WTC11 (cell line): ENCODE data around the gene CD82. TPM values are rescaled to one million over a fixed set of nuclear protein-coding genes. Genes with fewer than 3 reads are reported as not detected.
"Not testable (repeated sequence)": the region's sequence is repeated elsewhere in the genome, so short reads cannot be mapped to it uniquely, and the experiment has no call there.

ENCODE experiments used
- ATAC-seq: fragments of 200-7000 bp; cut with Tn5 transposase; 2 replicates; pipeline ENCODE4 v1.10.0; 2021; ENCODE audit warnings: mild to moderate bottlenecking, moderate library complexity
- CTCF ChIA-PET: fragments of 300-600 bp; sonication (Branson Sonifier 250); formaldehyde crosslinking; loops from one replicate; lab custom pipeline; 2021; ENCODE audit warnings: antibody characterized with exemption; lab: Charles Lee
- POLR2A ChIA-PET: fragments of 350-600 bp; sonication (Branson Sonifier 250); formaldehyde crosslinking; loops from one replicate; lab custom pipeline; 2021; ENCODE audit warnings: antibody characterized with exemption; lab: Charles Lee
- DNase-seq: peaks from one replicate; pipeline ENCODE4 v3.0.0; 2021; ENCODE audit warnings: low spot score
- H3K27ac Mint-ChIP-seq: 2 replicates; pipeline ENCODE4 v1.8.0; 2021; ENCODE audit warnings: mixed read lengths
- H3K27me3 Mint-ChIP-seq: 2 replicates; pipeline ENCODE4 v1.8.0; 2021; ENCODE audit warnings: low read depth, mild to moderate bottlenecking, moderate library complexity, mixed read lengths
- H3K36me3 Mint-ChIP-seq: 2 replicates; pipeline ENCODE4 v1.8.0; 2021; ENCODE audit warnings: mixed read lengths
- H3K4me1 Mint-ChIP-seq: 2 replicates; pipeline ENCODE4 v1.8.0; 2022; ENCODE audit warnings: mixed read lengths
- H3K4me3 Mint-ChIP-seq: 2 replicates; pipeline ENCODE4 v1.8.0; 2021; ENCODE audit warnings: mild to moderate bottlenecking, moderate library complexity, mixed read lengths
- H3K9me3 Mint-ChIP-seq: 2 replicates; pipeline ENCODE4 v1.8.0; 2021; ENCODE audit warnings: mixed read lengths
- CREM ChIP-seq: sonication (generic); formaldehyde crosslinking; IDR thresholded peaks from 2 replicates; pipeline ENCODE4 v1.8.1; 2022; ENCODE audit warnings: mild to moderate bottlenecking, missing genetic modification reagents, moderate library complexity
- ELF4 ChIP-seq: sonication (generic); formaldehyde crosslinking; IDR thresholded peaks from 2 replicates; pipeline ENCODE4 v1.8.1; 2022; ENCODE audit warnings: low read depth, mild to moderate bottlenecking, moderate library complexity, missing genetic modification reagents
- EMX1 ChIP-seq: fragments of 250-450 bp; sonication (Bioruptor Pico); IDR thresholded peaks from 2 replicates; pipeline ENCODE4 v1.8.0; 2021; ENCODE audit warnings: mild to moderate bottlenecking
- RELA ChIP-seq: sonication (generic); formaldehyde crosslinking; IDR thresholded peaks from 2 replicates; pipeline ENCODE4 v1.8.1; 2022; ENCODE audit warnings: missing genetic modification reagents, mild to moderate bottlenecking, borderline replicate concordance
- ZNF317 ChIP-seq: sonication (generic); formaldehyde crosslinking; IDR thresholded peaks from 2 replicates; pipeline ENCODE4 v1.8.1; 2023; ENCODE audit warnings: low read depth, mild to moderate bottlenecking, moderate library complexity, missing genetic modification reagents, borderline replicate concordance
- total RNA-seq: library from RNA; stranded (reverse); gene quantifications from 3 replicates; pipeline ENCODE4 v1.2.3, GENCODE V29; 2021
- TF ChIP-seq, protein P1 (sequence below): sonication (generic); formaldehyde crosslinking; IDR thresholded peaks from 2 replicates; pipeline ENCODE4 v1.8.1; 2022; ENCODE audit warnings: mild to moderate bottlenecking, missing genetic modification reagents, moderate library complexity, borderline replicate concordance
- TF ChIP-seq, protein P2 (sequence below): sonication (generic); formaldehyde crosslinking; IDR thresholded peaks from 2 replicates; pipeline ENCODE4 v1.8.1; 2023; ENCODE audit warnings: mild to moderate bottlenecking, missing genetic modification reagents
- TF ChIP-seq, protein P3 (sequence below): sonication (generic); formaldehyde crosslinking; conservative IDR thresholded peaks from 2 replicates; pipeline ENCODE4 v1.8.1; 2022; ENCODE audit warnings: mild to moderate bottlenecking, missing genetic modification reagents
- TF ChIP-seq, protein P4 (sequence below): sonication (generic); formaldehyde crosslinking; IDR thresholded peaks from 2 replicates; pipeline ENCODE4 v1.8.0; 2022; ENCODE audit warnings: mild to moderate bottlenecking, missing genetic modification reagents
- TF ChIP-seq, protein P5 (sequence below): fragments of 250-450 bp; sonication (Bioruptor Pico); IDR thresholded peaks from 2 replicates; pipeline ENCODE4 v1.9.0; 2021; ENCODE audit warnings: mild to moderate bottlenecking, borderline replicate concordance

CD82 gene
- total RNA-seq, 1 experiment from 2014 or later: 15.5 TPM

DNA sequence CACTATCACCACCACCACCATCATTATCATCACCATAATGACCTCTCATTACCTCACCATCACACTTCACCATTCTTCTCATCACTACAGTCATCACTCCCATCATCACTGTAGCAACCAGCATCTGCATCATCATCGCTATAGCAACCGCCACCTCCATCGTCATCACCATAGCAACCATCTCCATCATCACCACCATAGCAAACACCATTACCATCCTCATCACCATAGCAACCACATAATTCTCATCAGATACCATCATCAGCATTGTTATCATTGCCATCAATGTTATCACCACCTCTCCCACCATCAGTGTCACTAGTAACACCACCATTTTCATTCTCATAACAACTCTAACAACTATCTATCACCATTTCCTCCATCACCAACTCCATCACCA lies 23.1 kb upstream of the CD82 start:
- Mint-ChIP-seq H3K9me3 (peaks cover 9% of the 10 kb centered on the region; the same call in 1 of the 2 replicates), H3K27me3 (peaks cover 16% of the 10 kb centered on the region), H3K4me1 (peaks cover 10% of the 10 kb centered on the region), H3K27ac (no peak overlapping the region), H3K4me3 (no peak overlapping the region), H3K36me3 (no peaks in the 10 kb centered on the region)
- no peak for ATAC-seq
- CTCF ChIA-PET: no interaction called here
- no peak for DNase-seq
- TF ChIP-seq, protein P1, sequence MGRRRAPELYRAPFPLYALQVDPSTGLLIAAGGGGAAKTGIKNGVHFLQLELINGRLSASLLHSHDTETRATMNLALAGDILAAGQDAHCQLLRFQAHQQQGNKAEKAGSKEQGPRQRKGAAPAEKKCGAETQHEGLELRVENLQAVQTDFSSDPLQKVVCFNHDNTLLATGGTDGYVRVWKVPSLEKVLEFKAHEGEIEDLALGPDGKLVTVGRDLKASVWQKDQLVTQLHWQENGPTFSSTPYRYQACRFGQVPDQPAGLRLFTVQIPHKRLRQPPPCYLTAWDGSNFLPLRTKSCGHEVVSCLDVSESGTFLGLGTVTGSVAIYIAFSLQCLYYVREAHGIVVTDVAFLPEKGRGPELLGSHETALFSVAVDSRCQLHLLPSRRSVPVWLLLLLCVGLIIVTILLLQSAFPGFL: no peak
- TF ChIP-seq RELA: no peak
- no peak for TF ChIP-seq ZNF317 (CRISPR knock-in tag)
- TF ChIP-seq, protein P2, sequence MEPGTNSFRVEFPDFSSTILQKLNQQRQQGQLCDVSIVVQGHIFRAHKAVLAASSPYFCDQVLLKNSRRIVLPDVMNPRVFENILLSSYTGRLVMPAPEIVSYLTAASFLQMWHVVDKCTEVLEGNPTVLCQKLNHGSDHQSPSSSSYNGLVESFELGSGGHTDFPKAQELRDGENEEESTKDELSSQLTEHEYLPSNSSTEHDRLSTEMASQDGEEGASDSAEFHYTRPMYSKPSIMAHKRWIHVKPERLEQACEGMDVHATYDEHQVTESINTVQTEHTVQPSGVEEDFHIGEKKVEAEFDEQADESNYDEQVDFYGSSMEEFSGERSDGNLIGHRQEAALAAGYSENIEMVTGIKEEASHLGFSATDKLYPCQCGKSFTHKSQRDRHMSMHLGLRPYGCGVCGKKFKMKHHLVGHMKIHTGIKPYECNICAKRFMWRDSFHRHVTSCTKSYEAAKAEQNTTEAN (CRISPR knock-in tag): no peak
- TF ChIP-seq EMX1 (CRISPR knock-in tag): no peak
- TF ChIP-seq, protein P3, sequence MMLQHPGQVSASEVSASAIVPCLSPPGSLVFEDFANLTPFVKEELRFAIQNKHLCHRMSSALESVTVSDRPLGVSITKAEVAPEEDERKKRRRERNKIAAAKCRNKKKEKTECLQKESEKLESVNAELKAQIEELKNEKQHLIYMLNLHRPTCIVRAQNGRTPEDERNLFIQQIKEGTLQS (CRISPR knock-in tag): no peak
- no peak for TF ChIP-seq ELF4 (CRISPR knock-in tag)
- TF ChIP-seq, protein P4, sequence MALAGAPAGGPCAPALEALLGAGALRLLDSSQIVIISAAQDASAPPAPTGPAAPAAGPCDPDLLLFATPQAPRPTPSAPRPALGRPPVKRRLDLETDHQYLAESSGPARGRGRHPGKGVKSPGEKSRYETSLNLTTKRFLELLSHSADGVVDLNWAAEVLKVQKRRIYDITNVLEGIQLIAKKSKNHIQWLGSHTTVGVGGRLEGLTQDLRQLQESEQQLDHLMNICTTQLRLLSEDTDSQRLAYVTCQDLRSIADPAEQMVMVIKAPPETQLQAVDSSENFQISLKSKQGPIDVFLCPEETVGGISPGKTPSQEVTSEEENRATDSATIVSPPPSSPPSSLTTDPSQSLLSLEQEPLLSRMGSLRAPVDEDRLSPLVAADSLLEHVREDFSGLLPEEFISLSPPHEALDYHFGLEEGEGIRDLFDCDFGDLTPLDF (CRISPR knock-in tag): no peak
- no peak for TF ChIP-seq CREM (CRISPR knock-in tag)
- TF ChIP-seq, protein P5, sequence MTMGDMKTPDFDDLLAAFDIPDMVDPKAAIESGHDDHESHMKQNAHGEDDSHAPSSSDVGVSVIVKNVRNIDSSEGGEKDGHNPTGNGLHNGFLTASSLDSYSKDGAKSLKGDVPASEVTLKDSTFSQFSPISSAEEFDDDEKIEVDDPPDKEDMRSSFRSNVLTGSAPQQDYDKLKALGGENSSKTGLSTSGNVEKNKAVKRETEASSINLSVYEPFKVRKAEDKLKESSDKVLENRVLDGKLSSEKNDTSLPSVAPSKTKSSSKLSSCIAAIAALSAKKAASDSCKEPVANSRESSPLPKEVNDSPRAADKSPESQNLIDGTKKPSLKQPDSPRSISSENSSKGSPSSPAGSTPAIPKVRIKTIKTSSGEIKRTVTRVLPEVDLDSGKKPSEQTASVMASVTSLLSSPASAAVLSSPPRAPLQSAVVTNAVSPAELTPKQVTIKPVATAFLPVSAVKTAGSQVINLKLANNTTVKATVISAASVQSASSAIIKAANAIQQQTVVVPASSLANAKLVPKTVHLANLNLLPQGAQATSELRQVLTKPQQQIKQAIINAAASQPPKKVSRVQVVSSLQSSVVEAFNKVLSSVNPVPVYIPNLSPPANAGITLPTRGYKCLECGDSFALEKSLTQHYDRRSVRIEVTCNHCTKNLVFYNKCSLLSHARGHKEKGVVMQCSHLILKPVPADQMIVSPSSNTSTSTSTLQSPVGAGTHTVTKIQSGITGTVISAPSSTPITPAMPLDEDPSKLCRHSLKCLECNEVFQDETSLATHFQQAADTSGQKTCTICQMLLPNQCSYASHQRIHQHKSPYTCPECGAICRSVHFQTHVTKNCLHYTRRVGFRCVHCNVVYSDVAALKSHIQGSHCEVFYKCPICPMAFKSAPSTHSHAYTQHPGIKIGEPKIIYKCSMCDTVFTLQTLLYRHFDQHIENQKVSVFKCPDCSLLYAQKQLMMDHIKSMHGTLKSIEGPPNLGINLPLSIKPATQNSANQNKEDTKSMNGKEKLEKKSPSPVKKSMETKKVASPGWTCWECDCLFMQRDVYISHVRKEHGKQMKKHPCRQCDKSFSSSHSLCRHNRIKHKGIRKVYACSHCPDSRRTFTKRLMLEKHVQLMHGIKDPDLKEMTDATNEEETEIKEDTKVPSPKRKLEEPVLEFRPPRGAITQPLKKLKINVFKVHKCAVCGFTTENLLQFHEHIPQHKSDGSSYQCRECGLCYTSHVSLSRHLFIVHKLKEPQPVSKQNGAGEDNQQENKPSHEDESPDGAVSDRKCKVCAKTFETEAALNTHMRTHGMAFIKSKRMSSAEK (CRISPR knock-in tag): no peak
- POLR2A ChIA-PET: no interaction called here

DNA sequence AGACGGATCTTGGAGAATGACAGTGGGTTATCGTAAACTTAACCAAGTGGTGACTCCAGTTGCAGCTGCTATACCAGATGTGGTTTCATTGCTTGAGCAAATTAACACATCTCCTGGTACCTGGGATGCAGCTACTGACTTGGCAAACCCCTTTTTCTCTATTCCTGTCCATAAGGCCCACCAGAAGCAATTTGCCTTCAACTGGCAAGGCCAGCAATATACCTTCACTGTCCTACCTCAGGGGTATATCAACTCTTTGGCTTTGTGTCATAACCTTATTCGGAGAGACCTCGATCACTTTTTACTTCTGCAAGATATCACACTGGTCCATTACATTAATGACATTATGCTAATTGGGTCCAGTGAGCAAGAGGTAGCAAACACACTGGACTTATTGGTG lies 18.5 kb upstream of the CD82 start:
- POLR2A ChIA-PET, DNase-seq: not testable (repeated sequence)

DNA sequence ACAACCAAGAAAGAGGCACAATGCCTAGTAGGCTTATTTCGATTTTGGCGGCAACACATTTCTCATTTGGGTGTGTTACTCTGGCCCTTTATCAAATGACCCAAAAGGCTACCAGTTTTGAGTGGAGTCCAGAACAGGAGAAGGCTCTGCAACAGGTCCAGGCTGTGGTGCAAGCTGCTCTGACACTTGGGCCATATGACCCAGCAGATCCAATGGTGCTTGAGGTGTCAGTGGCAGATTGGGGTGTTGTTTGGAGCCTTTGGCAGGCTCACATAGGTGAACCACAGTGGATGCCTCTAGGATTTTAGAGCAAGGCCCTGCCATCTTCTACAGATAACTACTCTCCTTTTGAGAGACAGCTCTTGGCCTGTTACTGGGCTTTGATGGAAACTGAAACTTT lies 17.9 kb upstream of the CD82 start:
- H3K36me3 Mint-ChIP-seq, DNase-seq, ATAC-seq, H3K4me3 Mint-ChIP-seq, H3K27ac Mint-ChIP-seq, H3K27me3 Mint-ChIP-seq, H3K4me1 Mint-ChIP-seq, CTCF ChIA-PET, POLR2A ChIA-PET: not testable (repeated sequence)
- H3K9me3 Mint-ChIP-seq: peaks cover 15% of the 10 kb centered on the region

More for the DNA sequence above, 18.5 kb upstream of the CD82 start:
- H3K4me3 Mint-ChIP-seq, CTCF ChIA-PET, H3K4me1 Mint-ChIP-seq, ATAC-seq, H3K27ac Mint-ChIP-seq, H3K36me3 Mint-ChIP-seq, H3K27me3 Mint-ChIP-seq: not testable (repeated sequence)
- peaks cover 14% of the 10 kb centered on the region for H3K9me3 Mint-ChIP-seq
